NCI-H187 (cell line): ENCODE results near the gene AJUBA.
"Not testable (repeated sequence)": the region's sequence is repeated elsewhere in the genome, so short reads cannot be mapped to it uniquely, and the experiment has no call there.

Experiments used
- DNase-seq, 2 experiments: peaks; one replicate each; lab custom pipeline; 2025; lab: John Stamatoyannopoulos, UW

Gene AJUBA

GRCh38 chr14:22979748-22980392 is 2.5 kb downstream of the AJUBA start:
- DNase-seq, result no peak

DNA sequence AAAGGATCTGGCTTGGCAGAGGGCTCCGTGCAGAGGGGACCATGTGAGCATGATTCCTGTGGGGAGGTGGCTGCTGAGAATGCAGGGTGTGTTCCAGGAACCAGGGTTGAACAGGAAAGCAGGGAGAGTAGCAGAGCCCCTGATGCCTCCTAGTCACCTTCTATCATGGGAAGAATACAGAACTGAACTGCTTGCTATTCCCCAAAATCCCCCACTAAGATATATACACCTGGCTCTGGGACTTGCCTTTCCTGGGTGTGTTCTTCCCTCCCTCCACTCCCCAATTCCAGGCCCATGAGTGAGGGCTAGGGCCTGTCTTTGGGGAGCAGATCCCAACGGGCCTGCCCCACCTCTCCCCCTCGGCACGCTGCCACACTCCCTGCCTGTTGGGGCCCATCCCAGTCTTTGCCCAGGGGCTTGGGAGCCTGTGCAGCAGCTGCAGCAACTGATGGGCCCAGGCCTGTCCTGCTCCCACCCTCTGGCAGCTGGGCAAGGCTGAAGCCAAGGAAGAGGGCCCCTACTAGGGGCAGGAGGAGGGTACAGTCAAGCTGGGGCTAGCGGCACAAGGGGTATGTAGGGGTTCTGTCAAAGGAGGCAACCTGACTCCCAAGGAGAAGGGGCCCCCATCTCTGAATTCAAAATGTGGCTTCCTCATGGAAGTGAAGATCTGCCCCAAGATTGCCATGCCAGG is 3.2 kb downstream of the AJUBA start:
- no peak for DNase-seq

GRCh38 chr14:22978487-22978837 is 3.9 kb downstream of the AJUBA start:
- no peak for DNase-seq

- no peak for DNase-seq
Measured at GRCh38 chr14:22977684-22978486, 4.5 kb downstream of the AJUBA start.

GRCh38 chr14:22977434-22977683 is 5.0 kb downstream of the AJUBA start:
- no peak for DNase-seq

DNA sequence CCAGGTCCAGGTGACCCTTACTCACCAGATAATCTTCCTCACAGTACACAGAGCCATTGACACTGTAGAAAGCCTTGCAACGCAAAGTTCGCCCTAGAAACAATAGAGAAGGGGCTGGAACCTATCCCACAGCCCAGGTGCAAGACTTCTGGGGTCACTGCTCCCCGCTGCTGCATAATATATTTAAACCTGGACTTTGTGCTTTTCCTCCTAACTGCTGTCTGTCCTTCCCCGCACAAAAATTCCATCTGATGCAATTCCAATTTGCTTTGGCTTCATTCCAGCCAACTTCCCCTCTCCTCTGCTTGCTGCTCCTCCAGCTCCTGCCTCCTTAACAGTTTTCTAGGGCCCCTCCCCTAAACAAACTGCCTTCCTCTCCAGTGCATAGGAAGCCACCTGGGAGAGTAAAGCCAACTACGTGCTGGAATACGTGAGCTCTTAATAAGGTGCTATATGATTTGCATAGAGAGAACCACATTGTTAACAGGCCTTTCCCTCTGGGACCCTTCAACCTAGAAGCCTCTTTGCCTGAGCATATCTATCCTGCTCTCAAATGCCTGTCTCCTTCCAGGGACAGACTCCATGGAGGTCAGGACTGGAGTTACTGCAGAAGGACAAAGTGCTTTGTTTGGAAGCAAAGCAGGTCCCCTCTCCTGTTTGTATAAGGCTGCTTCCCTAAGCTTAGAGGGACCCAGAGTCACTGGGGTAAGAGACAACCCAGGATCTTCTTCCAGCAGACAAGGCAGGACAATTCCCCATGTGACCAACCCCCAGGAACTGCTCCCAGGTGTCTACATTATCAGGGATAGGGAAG is 5.5 kb downstream of the AJUBA start:
- no peak for DNase-seq

GRCh38 chr14:22974530-22975313 is 7.6 kb downstream of the AJUBA start:
- DNase-seq, result no peak

DNA sequence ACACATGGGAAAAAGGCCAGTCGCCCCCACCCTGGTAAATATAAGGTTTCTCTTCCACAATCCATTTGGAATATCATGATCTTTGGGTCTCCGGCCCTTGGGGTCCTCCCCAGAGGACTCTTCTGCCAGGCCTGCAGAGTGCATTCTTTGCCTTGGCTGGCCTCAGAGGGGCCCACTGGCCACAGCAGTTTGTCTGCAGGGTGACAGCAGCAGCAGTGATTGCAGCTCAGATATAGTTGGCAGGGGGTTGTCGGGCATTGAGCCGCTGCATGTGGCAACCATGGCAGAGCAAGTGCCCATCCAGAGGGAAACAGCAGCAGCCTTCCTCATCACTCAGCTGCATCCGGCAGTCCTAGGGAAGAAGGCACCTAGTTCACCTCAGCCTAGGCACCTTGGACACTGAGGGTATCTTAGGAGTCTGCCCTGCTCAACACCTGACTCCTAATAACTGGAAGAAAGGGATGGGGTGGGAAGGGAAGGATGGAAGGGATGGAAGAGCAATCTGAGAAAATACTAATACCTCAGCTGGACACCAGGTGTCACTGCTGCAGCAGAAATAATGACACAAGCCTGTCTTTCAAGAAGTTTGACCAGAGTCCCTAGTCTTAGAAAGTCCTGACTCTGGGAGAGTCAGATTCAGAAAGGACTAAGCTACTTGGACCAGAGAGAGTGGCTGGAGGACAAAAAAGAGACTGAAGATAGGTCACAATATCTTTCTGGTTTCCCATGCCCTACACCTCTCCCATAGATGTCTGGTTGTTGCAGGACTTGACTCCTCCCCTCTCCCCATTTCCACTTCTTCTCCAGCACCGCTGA is 8.9 kb downstream of the AJUBA start:
- peak in 1 of 2 experiments; percentile 29 for DNase-seq

GRCh38 chr14:22972313-22972930 is 9.9 kb downstream of the AJUBA start:
- DNase-seq, result no peak

- no peak for DNase-seq
Measured at GRCh38 chr14:22971152-22971551, 11.2 kb downstream of the AJUBA start.

DNA sequence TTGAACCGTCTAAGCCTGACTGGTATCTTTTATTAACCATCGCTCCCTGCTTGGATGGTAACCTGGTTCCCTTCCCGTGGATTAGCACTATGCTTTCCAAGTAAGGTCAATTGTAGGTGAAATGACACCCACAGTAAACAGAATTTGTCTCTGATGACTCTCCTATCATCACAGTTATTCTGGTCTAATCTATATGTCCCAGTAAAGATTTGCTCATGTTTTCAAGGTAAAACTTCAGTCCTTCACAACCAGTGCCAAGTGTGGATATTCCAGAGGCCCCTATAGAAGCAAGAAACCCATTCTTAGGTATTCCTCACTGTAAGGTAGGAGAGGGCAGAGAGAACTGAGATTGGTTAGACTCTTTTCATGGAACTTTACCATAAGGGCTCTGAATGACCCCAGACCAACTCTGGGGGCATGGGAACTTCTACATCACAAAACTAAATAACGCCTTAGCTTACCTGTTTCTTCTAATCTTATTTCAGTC is 15.5 kb downstream of the AJUBA start:
- DNase-seq, result no peak

DNA sequence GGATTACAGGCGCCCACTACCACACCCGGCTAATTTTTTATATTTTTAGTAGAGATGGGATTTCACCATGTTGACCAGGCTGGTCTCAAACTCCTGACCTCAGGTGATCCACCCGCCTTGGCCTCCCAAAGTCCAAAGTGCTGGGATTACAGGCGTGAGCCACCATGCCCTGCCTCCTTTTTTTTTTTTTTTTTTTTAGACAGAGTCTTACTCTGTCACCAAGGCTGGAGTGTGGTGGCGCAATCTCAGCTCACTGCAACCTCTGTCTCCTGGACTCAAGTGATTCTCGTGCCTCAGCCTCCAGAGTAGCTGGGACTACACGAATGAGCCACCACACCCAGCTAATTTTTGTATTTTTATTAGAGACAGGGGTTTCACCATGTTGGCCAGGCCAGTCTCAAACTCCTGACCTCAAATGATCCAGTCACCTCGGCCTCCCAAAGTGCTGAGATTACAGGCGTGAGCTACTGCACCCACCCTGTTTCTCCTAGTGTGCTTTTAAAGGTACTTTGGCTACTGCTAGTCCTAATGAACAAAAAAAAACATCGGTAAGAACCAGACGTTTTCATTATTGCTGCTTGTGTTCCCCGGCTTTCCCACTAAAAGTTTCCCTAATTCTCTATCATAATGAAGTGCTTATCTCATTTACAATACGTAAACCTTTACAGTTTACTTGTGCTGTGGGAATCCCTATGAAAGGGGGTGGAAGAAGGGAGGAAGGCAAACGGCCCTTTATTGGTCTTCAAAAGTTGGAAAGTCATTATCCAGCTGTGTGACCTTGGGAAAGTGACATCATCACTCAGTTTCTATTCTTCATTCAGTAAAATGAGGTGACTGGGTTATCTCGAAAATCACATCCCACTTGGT is 16.2 kb downstream of the AJUBA start:
- not testable (repeated sequence) for DNase-seq

- no peak for DNase-seq
Measured at GRCh38 chr14:22962061-22962676, 20.2 kb downstream of the AJUBA start.

DNA sequence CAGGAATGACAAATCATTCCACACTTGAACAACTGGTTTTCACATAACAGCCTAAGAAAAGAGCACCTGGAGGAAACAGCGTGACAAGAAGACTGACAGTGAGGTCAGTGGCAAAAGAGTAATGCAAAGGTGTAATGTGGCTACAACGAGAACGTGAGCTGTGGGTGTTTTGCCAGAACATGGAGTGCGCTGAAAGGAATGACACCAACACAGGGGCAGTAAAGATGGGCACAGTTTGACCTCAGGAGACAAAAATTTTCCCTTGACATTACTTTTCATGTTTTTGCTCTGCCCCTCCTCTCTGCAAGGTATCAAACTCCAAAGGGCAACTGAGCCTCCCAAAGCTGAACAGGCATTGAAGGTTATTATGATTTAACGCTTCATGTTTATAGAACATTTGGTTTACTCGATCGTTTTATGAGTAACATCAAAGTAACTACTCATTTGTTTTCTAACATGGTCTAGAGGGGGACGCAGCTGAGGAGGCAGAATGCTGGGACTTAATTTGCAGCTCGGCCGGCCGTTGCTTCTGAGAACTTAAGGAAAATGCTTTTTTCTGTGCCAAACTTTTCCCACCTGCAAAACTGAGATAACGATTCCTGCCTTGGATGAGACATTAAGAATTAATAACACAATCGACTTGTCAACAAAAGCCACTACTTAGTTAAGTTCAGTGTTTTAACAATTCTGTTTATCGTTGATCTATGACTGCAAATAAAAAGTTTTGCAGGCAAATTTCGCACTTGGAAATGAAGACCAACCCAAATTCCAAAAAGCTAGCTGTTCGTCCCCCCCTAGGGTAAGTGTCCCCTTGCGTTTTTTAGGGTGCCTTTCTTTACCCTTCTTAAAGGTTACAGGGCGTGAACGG is 26.4 kb downstream of the AJUBA start:
- DNase-seq, result no peak

- DNase-seq, result no peak
Measured at GRCh38 chr14:22952418-22952817, 29.9 kb downstream of the AJUBA start.

GRCh38 chr14:22951795-22952194 is 30.6 kb downstream of the AJUBA start:
- not testable (repeated sequence) for DNase-seq

DNA sequence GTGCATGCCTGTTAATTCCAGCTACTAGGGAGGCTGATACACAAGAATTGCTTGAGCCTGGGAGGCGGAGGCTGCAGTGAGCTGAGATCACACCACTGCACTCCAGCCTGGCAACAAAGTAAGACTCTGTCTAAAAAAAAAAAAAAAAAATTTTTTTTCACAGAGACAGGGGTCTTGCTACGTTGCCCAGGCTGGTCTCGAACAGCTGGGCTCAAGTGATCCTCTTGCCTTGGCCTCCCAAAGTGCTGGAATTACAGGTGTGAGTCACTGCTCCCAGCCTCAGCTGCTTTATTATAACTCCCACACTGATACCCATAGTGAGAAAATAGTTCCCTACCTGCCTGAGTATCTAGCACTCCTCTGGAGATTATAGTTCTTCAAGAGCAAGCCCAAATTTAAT is 36.7 kb downstream of the AJUBA start:
- no peak for DNase-seq

DNA sequence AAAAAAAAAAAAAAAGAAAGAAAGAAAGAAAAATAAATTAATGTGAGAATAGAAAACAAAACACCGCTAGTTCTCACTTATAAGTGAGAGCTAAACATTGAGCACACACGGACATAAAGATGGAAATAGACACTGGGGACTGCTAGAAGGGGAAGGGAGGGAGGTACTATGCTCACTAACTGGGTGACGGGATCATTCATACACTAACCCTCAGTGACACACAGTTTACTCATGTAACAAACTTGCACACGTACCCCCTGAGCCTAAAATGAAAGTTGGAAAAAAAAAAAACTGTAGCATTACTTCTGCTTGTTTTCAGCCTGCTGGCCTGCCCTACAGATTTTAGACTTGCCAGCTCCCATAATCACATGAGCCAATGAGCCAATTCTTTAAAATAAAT is 42.7 kb downstream of the AJUBA start:
- DNase-seq, result no peak
